ENCODE results near the gene VTI1A. TPM values are rescaled to one million over a fixed set of nuclear protein-coding genes. Genes with fewer than 3 reads are reported as not detected.

VTI1A gene
- total and polyA plus RNA-seq, 2 of the 13 experiments (the other 11 are each of a cell fraction or from before 2014, with no cell fraction given), result 11.7 to 32.7 TPM

GRCh38 chr10:112739592-112740353 is 292.8 kb downstream of the VTI1A start (continued):
- TF ChIP-seq YY1 (IDR thresholded peaks at IDR 0.05; ENCODE audit: insufficient read depth, insufficient replicate concordance, low read depth, low read length) (peak; percentile 34), FOXA3 (CRISPR knock-in tag; IDR thresholded peaks at IDR 0.05) (peak; percentile 98), PHF8 (CRISPR knock-in tag; IDR thresholded peaks at IDR 0.05) (no peak; the same call in 1 of the 2 replicates), ZNF883 (CRISPR knock-in tag; IDR thresholded peaks at IDR 0.05; ENCODE audit: not compliant biosample characterization) (no peak), HNF4A (CRISPR knock-in tag; IDR thresholded peaks at IDR 0.05) (peak; percentile 99), FOSL1 (CRISPR knock-in tag; IDR thresholded peaks at IDR 0.05; ENCODE audit: borderline replicate concordance) (no peak; the same call in 1 of the 2 replicates), MTF1 (CRISPR knock-in tag; IDR thresholded peaks at IDR 0.05) (no peak), ERF (CRISPR knock-in tag; IDR thresholded peaks at IDR 0.05) (peak; percentile 89), TFAP4 (IDR thresholded peaks at IDR 0.05; ENCODE audit: borderline replicate concordance, low read depth) (peak; percentile 84; the same call in 1 of the 2 replicates), ZNF784 (CRISPR knock-in tag; IDR thresholded peaks at IDR 0.05; ENCODE audit: borderline replicate concordance) (peak; percentile 54; the same call in 1 of the 2 replicates), ZNF607 (CRISPR knock-in tag; IDR thresholded peaks at IDR 0.05; ENCODE audit: borderline replicate concordance) (no peak), HNRNPUL1 (IDR thresholded peaks at IDR 0.05; ENCODE audit: low read depth, low read length) (no peak), DDIT3 (CRISPR knock-in tag; IDR thresholded peaks at IDR 0.05) (no peak), KIAA2018 (CRISPR knock-in tag; IDR thresholded peaks at IDR 0.05; ENCODE audit: borderline replicate concordance) (no peak), JUND (CRISPR knock-in tag; IDR thresholded peaks at IDR 0.05) (peak; percentile 45; the same call in 1 of the 2 replicates), ZNF431 (CRISPR knock-in tag; IDR thresholded peaks at IDR 0.05; ENCODE audit: borderline replicate concordance, low read depth) (no peak), HOMEZ (CRISPR knock-in tag; IDR thresholded peaks at IDR 0.05; ENCODE audit: low read depth) (peak; percentile 95)

All from HepG2 (cell line).